Psoas muscle (tissue), 8 donors: ENCODE results near the gene FAM131B. TPM values are rescaled to one million over a fixed set of nuclear protein-coding genes. Genes with fewer than 3 reads are reported as not detected.

ENCODE experiments used
- ATAC-seq, 4 donors: fragments of 200-7000 bp; cut with Tn5 transposase; one replicate each; pipeline ENCODE4 v1.9.1; 2020; ENCODE audit warnings: moderate library complexity in 3 of 4, mild to moderate bottlenecking in 2 of 4
- DNase-seq, 2 donors: peaks; one replicate each; pipeline ENCODE4 v3.0.0-alpha.2; 2020
- H3K27ac ChIP-seq: fragments of 200-600 bp; one replicate; pipeline ENCODE4 v1.8.0; 2022
- H3K27me3 ChIP-seq, 3 donors: fragments of 200-600 bp in 1 of 3; one replicate each; pipeline versions ENCODE4 v1.6.1 to v1.8.0; 2013 to 2022; ENCODE audit warnings: low read length in 2 of 3, mild to moderate bottlenecking in 2 of 3, moderate library complexity in 1 of 3; ENCODE audit not compliant: insufficient read depth in 3 of 3
- H3K36me3 ChIP-seq, 2 donors: fragments of 200-600 bp in 1 of 2; one replicate each; pipeline versions ENCODE4 v1.6.1 to v1.8.0; 2013 to 2022; ENCODE audit warnings: low read depth in 1 of 2, mild to moderate bottlenecking in 1 of 2, moderate library complexity in 1 of 2; ENCODE audit not compliant: insufficient read depth in 1 of 2
- H3K4me1 ChIP-seq: fragments of 200-600 bp; one replicate; pipeline ENCODE4 v1.8.0; 2022
- H3K4me3 ChIP-seq: fragments of 200-600 bp; one replicate; pipeline ENCODE4 v1.8.0; 2022; ENCODE audit warnings: mild to moderate bottlenecking
- H3K9me3 ChIP-seq: fragments of 200-600 bp; one replicate; pipeline ENCODE4 v1.8.0; 2022
- CTCF ChIP-seq: fragments of 200-600 bp; IDR thresholded peaks from one replicate; pipeline ENCODE4 v1.8.0; 2022; ENCODE audit warnings: antibody characterized with exemption
- WGBS, 3 donors: extraction: QIAGEN DNeasy Blood & Tissue Kit; methylation state at CpG; one replicate each; pipeline versions ENCODE4 v1.1.6 to v1.1.7; 2013; 5-methylcytosine and 5-hydroxymethylcytosine counted together
- intact Hi-C, 2 donors: fragments of 100-400 bp; cut with DNase I; formaldehyde crosslinking; loops; one replicate each; pipeline versions ENCODE4 v1.11.0 to v1.14.2; 2022
- polyA plus RNA-seq, 3 donors: library from polyadenylated mRNA; stranded (reverse); fragments of 200-250 nt; gene quantifications; one replicate each; pipeline ENCODE4 v1.2.3, GENCODE V29; 2013
- total RNA-seq, 4 donors: library from RNA; stranded (reverse); fragmentation: NEBNext Ultra II Directional in 2 of 4; extraction: Animal tissue kit (Norgen Biotek cat#: 25700) in 2 of 4; gene quantifications; one replicate each; pipeline versions ENCODE4 v1.2.1 to v1.2.4, GENCODE V29; 2021 to 2023
- donor health status: healthy with polysubstance abuse.
- donor health status: DM: no; HTN: no; CAD: no; lungs with moderate emphysema.
- donor health status: Bipolar disorder and iron deficiency.
- donor health status: healthy.
- donor health status: DM: yes; HTN: yes; CAD: no.
- donor health status: DM: no; HTN: no; CAD: no.
- donor health status: DM: no; HTN: no; CAD: no.
- donor health status: DM: yes; HTN: yes; CAD: no.

FAM131B gene
- total and polyA plus RNA-seq, 7 donors: 0.13 to 1.0 (median 0.27) TPM

GRCh38 chr7:143396625-143397556, 34.4 kb upstream of the FAM131B start:
- WGBS, 3 donors: 82 to 88% (median 85%) methylated on average over 28 of the region's 28 CpGs
- Histone ChIP-seq H3K9me3 (no peaks in the 10 kb centered on the region), H3K27me3 (no peaks in the 10 kb centered on the region), H3K4me3 (no peak overlapping the region), H3K36me3 (peaks cover 0 to 11% of the 10 kb centered on the region in 2 donors), H3K27ac (no peak overlapping the region), H3K4me1 (peaks cover under 1% of the 10 kb centered on the region)
- no peak for TF ChIP-seq CTCF
- intact Hi-C loops: no loop called here
- peak in 1 of 4 donors; percentile 48 for ATAC-seq
- DNase-seq: no peak

- no peak overlapping the region for H3K27ac ChIP-seq
- H3K9me3 ChIP-seq: no peaks in the 10 kb centered on the region
- TF ChIP-seq CTCF: no peak
- DNase-seq: no peak
- H3K27me3 ChIP-seq: no peaks in the 10 kb centered on the region
- 72 to 82% (median 76%) methylated on average over 7 of the region's 7 CpGs for WGBS, 3 donors
- peaks cover 5% of the 10 kb centered on the region for H3K4me1 ChIP-seq
- intact Hi-C loops: no loop called here
- no peak for ATAC-seq
- no peak overlapping the region for H3K4me3 ChIP-seq
- peaks cover 0 to 18% of the 10 kb centered on the region in 2 donors for H3K36me3 ChIP-seq
Observed at GRCh38 chr7:143396182-143396581, 33.7 kb upstream of the FAM131B start.

GRCh38 chr7:143395187-143396149, 33.0 kb upstream of the FAM131B start:
- H3K4me1 ChIP-seq: peaks cover 12% of the 10 kb centered on the region
- no peak overlapping the region for H3K4me3 ChIP-seq
- H3K36me3 ChIP-seq: peaks cover 0 to 25% of the 10 kb centered on the region in 2 donors
- H3K27ac ChIP-seq: no peak overlapping the region
- no peaks in the 10 kb centered on the region for H3K27me3 ChIP-seq
- no peaks in the 10 kb centered on the region for H3K9me3 ChIP-seq
- ATAC-seq (peak; percentile 6 to 23 (median 12)), DNase-seq (no peak)
- WGBS, 3 donors: 42 to 56% (median 44%) methylated on average over 21 of the region's 21 CpGs
- TF ChIP-seq CTCF: peak; percentile 5
- intact Hi-C loops: no loop called here

GRCh38 chr7:143394777-143395176, 32.3 kb upstream of the FAM131B start:
- ATAC-seq: no peak
- 61 to 77% (median 69%) methylated on average over 6 of the region's 6 CpGs for WGBS, 3 donors
- intact Hi-C loops: no loop called here
- DNase-seq: no peak
- no peak overlapping the region for H3K27ac ChIP-seq
- no peaks in the 10 kb centered on the region for H3K9me3 ChIP-seq
- H3K4me3 ChIP-seq: no peak overlapping the region
- no peaks in the 10 kb centered on the region for H3K27me3 ChIP-seq
- peaks cover 12% of the 10 kb centered on the region for H3K4me1 ChIP-seq
- no peak for TF ChIP-seq CTCF
- H3K36me3 ChIP-seq: peaks cover 0 to 32% of the 10 kb centered on the region in 2 donors
